GM21786 (cell line): ENCODE measurements around the gene STARD5.
"Not testable (repeated sequence)": the region's sequence is repeated elsewhere in the genome, so short reads cannot be mapped to it uniquely, and the experiment has no call there.

Experiments used
- ATAC-seq: cut with Tn5 transposase; IDR thresholded peaks from one replicate; pipeline ENCODE4 v1.9.1; 2021; ENCODE audit not compliant: unreplicated experiment

STARD5 gene, protein sequence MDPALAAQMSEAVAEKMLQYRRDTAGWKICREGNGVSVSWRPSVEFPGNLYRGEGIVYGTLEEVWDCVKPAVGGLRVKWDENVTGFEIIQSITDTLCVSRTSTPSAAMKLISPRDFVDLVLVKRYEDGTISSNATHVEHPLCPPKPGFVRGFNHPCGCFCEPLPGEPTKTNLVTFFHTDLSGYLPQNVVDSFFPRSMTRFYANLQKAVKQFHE

DNA sequence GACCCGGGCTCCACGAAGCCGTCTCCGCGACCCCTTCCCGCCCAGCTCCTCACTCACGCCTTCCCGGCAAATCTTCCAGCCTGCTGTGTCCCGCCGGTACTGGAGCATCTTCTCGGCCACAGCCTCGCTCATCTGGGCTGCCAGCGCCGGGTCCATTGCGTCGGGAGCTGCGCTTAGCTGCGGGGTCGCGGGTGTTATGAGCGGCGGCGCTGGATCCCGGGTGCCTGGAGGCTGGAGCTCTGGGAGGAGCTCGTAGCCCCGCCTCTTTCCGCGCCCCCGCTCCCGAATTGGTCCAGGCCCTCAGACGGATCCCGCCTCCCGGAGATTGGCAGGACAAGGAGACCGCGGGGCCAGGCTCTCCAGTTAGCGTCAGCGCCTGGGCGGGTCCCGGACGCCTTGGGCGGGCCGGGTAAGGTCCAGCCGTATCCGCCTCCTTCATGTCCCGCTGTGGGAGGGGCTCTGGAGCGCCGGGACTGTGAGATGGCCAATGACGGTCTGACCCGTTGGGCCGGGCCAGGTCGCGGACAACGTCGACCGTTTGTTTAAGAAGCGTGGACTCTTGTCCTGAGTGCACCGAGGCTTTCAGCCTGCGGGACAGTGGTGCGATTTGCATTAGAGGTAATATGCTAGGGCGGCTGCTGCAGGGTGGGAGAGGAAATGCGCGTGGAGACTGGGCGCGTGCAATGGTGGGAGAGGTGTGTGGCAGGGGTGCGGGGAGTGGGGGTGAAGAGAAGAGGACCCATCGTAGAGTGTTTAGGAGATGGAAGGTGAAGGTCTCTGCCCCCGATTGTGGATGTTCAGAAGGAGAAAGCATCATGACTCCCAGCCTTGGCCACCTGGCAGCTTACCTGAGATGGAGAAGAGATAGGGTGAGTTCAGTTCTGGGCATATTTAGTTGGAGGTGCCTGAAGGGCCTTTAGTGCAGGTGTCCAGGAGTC, at the start of gene STARD5:
Gene STARD5, minus strand, starts transcription at position 198 of the 938 bp plus-strand sequence. Its CDS starts 42 bp downstream, at position 156.
- ATAC-seq, result peak; percentile 98

DNA sequence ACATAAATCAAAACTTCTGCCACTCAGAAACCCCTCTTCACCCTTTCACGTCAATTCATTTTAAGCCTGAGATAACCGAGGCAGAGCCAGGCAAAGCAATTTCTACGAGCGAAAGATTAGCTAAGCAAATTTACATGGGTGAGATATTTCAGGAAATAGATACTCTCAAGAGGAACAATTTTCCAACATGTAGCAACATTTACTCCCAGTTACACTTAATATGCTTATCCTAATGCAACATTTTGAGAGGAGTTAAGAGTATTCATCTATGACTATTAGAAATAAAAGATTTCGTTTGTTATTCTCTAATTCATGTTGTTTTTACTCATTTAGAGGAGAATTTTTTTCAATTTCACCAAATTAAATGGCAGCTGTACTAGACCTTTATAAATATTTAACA, 49.2 kb upstream of the STARD5 start:
- no peak for ATAC-seq

DNA sequence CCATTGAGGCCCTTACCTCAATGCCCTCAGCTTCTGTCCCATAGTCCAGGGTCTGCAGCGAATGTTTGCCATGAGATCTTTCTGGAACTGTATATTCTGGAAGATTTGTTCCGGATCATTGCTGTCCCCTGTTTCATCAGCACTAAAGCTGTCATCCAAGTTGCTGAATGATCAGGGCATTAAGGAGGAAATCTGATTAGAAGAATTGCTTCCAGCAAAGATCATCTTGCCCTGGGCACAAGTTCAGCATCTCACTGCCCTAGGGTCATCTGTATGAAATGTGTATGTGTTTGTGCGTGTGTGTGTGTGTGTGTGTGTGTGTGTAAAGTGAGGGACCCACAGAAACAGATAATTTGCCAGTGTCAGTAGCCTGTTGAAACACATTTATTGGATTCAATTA, 48.6 kb upstream of the STARD5 start:
- no peak for ATAC-seq

DNA sequence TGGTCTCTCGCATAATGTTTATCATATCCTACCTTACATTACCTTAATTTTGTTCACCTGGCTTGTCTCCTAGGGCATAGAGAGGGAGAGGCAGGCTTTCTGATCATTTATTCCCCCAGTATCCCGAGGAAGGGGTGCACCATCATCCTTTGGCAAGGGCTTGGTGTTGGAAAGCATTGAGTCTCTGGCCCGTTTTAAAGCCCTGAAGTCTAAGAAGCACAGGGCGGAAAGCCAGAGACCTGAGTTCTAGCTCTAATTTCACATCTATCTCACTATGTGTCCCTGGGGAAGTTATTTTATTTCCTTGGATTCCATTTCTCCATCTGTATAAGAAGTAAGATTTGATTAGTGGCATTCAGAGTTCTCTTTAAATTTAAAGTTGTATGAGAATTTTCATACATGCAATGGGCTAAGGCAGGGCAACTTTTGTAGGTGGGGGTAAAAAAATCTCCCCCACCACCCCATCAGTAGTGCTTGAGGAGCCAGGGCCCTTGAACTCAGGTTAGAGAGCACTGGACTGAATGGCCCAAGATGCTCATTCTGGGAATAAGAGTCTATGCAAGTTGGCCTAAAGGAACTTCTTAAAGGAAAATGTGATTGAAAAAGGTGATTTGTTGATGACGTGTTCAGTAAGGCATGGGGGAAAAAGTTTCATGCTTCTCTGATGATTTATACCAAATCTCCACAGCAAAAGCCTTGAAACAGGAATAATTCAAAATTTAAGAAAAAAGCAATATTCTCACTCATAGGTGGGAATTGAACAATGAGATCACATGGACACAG, 40.0 kb upstream of the STARD5 start:
- no peak for ATAC-seq

DNA sequence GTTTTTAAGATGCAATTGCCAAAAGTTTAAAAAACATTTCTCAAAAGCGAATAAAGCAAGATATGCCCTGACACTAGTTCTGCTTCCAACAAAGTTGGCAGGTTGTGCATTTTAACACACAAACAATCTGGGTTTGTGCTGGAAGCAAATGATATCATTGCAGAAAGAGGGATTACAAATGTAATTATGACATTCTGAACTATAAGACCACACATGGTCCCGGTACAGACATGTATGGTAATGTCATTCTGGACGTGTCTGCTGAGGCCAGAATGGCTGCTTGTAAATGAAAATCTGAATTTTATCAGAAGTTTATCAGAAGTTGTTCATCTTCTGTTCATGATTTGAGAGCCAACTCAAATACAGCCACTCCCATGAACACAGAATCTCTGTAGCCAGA, 39.3 kb upstream of the STARD5 start:
- no peak for ATAC-seq

DNA sequence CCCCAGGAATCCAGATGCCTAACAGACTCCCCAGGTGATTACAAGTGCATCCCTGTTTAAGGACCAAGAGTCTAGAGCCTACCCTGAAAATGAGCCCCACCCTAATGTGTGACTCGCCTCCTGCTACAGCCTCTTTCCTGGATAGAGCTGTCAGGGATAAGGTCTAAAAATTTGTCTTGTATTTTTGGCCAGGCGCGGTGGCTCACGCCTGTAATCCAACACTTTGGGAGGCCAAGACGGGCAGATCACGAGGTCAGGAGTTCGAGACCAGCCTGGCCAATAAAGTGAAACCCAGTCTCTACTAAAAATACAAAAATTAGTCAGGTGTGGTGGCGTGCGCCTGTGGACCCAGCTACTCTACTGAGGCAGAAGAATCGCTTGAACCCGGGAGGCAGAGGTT, 38.8 kb upstream of the STARD5 start:
- no peak for ATAC-seq

DNA sequence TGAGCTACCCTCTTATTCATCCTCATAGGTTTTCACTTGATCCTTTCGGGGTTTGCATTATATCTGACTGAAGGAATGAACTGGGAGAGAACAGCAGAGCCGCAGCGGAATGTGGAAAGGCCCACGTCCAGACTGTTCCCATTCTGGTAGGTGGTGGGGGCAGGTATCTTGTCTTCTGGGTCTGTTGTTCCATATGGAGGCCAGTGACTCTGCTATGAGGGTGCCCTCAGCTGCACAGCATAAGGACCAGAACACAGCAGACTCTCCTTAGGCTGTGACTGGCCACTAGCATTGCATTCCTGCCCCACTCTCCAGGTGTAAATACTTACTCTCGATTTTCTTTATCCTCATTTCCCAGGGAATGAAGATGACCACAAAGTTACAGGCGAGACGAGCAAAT, 38.0 kb upstream of the STARD5 start:
- no peak for ATAC-seq

DNA sequence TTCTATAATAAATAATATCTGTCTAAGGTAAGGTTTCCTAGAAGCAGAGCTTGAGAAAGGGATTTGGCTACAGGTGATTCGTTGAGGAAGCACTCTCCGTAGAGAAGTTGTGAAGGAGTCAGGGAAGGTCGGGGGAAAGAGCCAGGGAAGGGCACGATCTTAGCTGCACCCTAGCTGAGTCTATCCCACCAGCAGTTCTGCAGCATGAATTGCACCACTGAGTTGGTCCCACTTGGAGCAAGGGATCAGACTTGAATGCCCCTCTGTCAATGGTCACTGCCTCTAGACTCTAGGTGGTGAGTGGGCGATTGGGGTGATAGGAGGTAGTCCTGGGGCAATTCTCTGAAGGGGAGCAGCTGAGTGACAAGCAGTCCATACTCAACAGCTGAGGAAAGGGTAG, 36.5 kb upstream of the STARD5 start:
- no peak for ATAC-seq

DNA sequence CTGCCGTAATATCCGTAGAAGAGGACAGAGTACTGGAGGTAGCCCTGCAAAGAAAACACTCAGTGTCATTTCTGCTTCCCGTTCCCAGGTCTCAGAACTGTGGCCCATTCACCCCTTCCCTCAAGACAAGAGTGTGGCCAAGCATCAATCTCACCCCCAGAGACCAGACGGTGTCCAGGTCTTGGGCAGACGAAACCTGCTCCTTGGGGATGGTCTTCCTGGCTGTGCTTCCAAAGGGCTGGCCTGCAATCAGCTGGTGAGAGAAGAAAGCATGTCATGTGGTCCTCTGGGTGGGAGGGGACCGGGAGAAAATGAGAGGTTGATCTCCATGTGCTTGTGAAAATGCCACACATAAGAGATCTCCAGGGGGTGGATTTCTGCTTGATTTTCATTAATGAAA, 34.3 kb upstream of the STARD5 start:
- ATAC-seq, result no peak

DNA sequence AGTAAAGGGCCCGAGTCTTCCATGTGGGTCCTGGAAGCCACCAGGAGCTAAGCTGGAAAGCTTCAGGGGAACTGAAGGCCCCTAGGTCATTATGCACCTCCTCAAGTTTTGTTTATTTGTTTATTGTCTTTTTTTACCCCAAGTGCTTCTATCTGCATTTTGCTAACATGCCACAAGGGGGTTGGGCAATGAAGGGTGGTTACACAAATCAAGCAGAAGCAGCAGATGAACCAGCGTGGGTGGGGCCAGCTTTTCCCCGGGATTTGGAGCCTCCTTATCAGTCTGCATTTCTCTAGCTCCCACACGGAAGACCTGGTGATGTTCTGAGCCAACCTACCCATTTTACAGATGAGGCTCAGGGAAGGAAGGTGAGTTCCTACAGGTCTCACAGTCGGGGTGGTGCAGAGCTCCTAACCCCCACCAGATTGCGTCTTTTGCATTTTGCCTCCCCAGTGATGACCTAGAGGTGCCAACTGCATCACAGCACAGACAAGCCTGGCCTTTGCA, 33.3 kb upstream of the STARD5 start:
- no peak for ATAC-seq

DNA sequence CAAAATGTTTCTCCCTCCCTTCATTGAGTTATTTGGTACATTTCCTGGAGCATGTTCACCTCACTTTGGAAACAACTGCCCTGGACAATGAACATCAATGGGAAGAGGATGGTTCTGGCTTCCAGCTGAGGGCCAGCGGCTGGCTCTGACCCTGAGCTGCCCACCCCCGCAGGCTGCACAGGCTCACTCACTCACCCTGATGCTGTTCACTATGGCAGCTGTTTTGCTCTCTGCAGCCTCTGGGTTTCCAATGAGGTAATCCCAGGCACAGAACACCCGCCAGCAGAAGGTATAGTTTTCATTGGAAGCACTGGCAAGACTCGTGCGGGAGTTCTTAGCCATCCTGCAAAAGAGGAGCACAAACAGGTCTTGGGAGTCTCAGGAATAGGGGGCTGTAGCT, 32.3 kb upstream of the STARD5 start:
- ATAC-seq, result no peak

DNA sequence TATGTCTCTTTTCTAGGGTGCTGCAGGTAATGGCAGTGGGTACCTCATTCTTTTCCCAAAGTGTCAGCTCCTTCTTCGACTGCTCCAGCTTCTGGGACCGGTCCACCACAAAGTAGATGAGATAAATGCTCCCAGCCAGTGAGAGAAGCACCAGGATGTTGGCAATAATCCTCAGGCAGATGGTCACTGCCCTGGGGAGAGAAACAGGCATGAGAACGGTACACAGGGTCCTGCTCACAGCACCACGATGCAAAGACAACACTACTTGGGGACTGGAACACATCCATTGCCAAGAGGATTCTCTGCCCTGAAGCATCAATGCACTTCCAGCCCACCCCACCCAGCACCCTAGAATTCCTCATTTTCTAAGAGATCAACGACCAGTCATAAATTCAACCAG, 27.7 kb upstream of the STARD5 start:
- ATAC-seq, result no peak

DNA sequence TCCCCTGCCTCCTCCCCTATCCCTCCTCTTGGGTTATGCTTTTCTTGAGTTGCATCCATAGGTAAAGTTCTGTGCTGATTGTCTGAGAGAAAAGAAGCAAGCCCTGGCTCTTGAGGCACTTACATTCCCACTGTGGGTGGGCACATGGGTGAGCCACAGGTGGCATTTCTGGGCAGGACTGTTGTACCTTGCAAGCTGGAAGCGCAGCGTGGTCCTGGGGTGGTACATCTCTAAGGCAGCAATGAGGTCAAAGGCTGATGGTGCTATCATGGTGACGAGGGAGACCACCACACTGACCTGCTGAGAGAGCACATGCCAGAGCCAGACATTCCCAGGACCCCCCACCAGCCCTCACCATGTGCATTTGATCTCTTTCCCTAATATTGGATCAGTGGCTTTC, 25.3 kb upstream of the STARD5 start:
- ATAC-seq, result no peak

DNA sequence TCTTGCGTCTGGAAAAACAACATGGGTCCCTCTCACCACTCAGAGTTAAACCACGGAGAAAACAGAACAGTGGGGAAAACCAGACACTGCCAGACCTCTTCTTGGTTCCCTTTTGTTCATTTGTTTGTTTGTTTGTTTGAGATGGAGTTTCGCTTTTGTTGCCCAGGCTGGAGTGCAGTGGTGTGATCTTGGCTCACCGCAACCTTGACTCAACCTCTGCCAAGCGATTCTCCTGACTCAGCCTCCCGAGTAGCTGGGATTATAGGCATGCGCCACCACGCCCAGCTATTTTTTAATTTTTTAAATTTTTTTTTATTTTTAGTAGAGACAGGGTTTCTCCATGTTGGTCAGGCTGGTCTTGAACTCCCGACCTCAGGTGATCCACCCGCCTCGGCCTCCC, 24.8 kb upstream of the STARD5 start:
- not testable (repeated sequence) for ATAC-seq

DNA sequence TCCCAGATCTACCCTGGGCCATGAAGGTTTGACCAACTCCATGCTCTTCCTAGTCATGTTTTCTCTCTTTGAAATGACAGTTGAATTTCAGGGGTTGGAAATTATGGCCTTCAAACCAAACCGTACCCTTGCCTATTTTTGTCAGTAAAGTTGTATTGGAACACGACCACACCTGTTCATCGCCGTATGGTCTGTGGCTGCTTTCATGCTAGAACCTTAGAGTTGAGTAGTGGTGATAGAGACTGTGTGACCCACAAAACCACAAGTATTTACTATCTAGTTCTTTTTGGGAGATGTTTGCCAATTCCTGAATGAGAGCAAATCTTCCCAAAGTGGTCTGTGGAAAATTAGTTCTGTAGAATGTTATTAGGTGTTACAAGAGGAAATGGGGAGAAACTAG, 24.0 kb upstream of the STARD5 start:
- ATAC-seq, result no peak

DNA sequence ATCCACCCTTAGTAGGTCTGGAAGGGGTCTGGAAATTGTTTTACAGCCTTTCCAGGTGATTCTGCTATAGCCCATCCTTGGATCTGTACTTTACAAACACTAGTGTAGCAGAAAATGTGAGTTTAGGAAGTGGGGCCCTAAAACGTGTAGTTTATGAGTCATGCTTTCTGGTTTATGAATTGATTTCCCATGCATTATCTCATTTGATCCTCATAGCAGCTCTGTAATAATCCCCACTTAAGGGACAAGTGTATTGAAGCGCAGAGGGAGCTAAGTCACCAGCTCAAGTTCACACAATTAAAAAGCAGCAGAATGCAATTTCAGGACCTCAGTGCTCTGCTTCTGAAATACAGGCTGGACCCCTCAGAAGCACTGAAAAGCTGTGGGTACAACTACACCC, 22.7 kb upstream of the STARD5 start:
- ATAC-seq, result no peak

DNA sequence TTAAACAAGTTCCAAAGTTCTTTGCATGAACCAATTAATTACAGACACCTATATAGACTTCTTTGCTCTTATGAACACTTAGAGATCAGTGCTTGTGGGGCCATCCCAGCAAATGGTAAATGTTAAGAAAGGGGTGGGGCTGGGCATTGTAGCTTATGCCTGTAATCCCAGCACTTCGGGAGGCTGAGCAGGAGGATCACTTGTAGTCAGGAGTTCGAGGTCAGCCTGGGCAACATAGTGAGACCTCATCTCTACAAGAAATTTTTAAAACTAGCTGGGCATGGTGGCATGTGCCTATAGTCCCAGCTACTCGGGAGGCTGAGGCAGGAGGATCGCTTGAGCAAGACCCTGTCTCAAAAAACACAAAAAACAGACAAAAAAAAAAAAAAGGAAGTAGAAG, 19.4 kb upstream of the STARD5 start:
- ATAC-seq, result no peak

DNA sequence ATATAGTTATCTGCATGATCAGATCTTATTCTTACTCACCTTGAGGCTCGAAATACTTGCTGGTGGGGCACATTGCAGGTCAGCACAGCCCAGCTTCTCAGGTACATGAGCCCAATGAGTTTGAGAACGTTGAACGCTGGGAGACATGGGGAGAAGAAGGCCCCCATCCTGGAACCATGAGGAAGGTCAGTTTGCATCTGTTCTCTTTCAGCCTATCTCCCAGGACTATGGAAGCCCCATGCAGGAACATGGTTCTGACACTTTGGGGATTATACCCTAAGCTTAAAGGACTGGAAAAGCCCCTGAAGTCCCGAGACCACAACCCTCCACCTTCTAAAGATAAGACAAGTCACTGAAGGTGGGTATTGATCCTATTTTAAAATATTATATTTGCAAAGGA, 17.4 kb upstream of the STARD5 start:
- ATAC-seq, result no peak

DNA sequence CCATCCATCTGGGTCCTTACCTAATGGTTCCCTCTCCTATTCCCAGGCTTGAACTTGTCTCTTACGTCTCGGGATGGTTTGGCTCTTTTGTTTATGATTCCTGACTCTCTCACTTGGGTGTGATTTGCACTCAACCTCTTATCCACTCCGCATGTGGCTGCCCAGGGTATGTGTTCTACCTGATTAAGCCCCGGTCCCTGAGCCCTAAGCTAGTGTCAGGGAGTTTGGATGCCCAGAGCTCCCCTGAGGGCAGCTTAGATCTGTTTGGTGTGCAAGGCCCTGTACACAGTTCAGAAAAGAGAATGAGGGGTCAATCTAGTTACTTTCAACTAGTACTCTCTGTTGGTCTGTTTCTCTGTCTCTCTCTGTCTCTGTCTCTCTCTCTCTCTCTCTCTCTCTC, 15.9 kb upstream of the STARD5 start:
- ATAC-seq, result no peak

DNA sequence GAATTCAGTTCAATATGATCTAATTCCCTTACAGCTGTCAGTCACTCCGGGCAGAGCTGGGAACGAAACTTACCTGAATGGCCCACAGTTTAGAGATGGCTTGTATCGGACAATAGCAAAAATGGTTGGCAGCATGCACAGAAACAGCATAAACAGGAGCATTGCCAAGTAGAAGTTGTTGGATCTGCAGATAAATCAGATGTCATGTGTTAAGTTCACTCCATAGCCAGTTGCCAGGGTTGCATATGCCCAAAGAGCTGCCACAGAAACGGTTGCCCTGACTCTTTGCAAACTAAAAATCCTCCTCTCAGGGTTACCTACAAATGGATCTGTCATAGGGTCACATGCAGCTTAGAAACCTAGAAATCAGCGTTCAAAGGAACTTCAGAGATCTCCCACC, 15.4 kb upstream of the STARD5 start:
- ATAC-seq, result no peak

DNA sequence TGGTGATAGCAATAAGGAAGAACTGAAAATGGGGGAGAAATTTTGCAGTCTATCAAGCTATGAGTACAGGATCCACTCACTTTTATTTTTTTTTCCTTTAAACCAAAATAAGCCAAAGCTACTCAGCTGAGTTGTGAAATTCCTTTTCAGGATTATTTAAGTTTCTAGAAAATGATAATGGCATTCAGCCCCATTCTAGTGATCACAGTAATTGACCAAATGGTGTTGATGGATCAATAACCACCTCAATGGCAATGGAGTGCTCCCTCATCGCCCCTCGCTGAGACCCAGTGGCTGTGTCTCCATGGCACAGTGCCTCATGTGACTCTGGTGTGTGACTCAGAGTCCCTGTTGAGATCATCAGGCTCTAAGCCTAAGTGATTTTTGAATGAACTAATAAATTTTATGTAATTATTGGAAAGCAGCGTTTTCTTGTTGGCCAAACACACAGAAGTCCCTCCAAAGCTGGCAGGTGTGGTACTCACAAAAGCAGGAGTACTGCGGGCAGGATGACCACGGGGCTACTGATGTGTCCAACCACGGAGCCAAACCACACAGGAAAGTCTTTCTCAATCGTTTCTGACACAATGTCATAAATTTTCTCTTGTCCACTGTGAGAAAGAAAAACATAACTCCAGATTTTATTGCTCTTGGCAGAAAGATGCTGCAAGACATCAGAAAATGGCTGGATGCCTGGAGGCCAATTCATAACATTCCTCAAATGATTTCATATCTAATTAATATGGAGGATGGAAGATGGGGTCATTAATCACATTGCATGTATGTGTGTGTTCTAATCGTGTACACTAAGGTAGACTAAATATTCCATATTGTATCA, 14.4 kb upstream of the STARD5 start:
- ATAC-seq, result no peak
